ENCODE data around the gene CDK3. TPM values are rescaled to one million over a fixed set of nuclear protein-coding genes. Genes with fewer than 3 reads are reported as not detected.
A peak's percentile ranks its signal among the peaks of the same experiment; 100 is the strongest.
"Not testable (repeated sequence)": the region's sequence is repeated elsewhere in the genome, so short reads cannot be mapped to it uniquely, and the experiment has no call there.

The CDK3 gene
- total RNA-seq, 6 experiments from 2014 or later, result 1.9 to 2.9 (median 2.1) TPM

DNA sequence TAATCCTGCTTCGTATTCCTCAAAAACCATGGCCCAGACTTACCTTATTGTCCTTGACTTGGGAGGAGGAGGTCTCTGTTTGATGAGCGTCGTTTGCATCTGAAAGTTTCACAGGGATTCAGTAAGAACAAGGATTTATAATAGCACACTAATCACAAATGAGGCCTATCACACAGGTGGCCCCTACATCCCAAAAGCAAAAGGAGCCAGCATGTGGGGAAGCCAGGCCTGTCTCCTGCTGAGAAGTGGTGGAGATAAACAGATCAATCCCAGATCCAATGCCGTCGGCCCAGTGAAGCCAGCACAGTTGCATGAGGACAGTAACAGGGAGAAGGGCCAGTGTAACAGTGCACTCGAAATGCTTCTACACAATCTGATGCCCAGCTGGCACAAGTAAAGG lies 39.7 kb downstream of the CDK3 start:
- Mint-ChIP-seq H3K4me3 (no peak overlapping the region), H3K4me1 (ENCODE audit: low read depth) (peaks cover 8% of the 10 kb centered on the region; the same call in 1 of the 2 replicates), H3K36me3 (ENCODE audit: low read depth) (peaks cover 34% of the 10 kb centered on the region), H3K27ac (no peak overlapping the region), H3K27me3 (ENCODE audit: insufficient read depth) (no peaks in the 10 kb centered on the region), H3K9me3 (no peaks in the 10 kb centered on the region)
- TF ChIP-seq, protein P1, sequence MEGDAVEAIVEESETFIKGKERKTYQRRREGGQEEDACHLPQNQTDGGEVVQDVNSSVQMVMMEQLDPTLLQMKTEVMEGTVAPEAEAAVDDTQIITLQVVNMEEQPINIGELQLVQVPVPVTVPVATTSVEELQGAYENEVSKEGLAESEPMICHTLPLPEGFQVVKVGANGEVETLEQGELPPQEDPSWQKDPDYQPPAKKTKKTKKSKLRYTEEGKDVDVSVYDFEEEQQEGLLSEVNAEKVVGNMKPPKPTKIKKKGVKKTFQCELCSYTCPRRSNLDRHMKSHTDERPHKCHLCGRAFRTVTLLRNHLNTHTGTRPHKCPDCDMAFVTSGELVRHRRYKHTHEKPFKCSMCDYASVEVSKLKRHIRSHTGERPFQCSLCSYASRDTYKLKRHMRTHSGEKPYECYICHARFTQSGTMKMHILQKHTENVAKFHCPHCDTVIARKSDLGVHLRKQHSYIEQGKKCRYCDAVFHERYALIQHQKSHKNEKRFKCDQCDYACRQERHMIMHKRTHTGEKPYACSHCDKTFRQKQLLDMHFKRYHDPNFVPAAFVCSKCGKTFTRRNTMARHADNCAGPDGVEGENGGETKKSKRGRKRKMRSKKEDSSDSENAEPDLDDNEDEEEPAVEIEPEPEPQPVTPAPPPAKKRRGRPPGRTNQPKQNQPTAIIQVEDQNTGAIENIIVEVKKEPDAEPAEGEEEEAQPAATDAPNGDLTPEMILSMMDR (IDR thresholded peaks at IDR 0.05), result no peak
- no peak for DNase-seq

DNA sequence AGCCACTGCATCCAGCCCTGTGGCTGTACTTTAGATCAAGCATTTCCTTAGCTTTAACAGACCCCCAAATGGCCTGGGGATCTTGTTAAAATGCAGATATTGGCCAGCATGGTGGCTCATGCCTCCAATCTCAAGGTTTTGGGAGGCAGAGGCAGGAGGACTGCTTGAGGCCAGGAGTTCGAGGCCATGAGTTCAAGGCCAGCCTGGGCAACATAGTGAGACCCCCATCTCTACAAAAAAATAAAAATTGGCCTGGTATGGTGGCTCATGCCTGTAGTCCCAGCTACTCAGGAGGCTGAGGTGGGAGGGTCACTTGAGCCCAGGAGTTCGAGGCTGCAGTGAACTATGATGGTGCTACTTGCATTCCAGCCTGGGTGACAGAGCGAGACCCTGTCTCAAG lies 42.2 kb downstream of the CDK3 start:
- not testable (repeated sequence) for H3K4me3 Mint-ChIP-seq; H3K27me3 Mint-ChIP-seq (ENCODE audit: insufficient read depth); DNase-seq; H3K27ac Mint-ChIP-seq; H3K4me1 Mint-ChIP-seq (ENCODE audit: low read depth); H3K9me3 Mint-ChIP-seq
- peaks cover 39% of the 10 kb centered on the region for H3K36me3 Mint-ChIP-seq (ENCODE audit: low read depth)

DNA sequence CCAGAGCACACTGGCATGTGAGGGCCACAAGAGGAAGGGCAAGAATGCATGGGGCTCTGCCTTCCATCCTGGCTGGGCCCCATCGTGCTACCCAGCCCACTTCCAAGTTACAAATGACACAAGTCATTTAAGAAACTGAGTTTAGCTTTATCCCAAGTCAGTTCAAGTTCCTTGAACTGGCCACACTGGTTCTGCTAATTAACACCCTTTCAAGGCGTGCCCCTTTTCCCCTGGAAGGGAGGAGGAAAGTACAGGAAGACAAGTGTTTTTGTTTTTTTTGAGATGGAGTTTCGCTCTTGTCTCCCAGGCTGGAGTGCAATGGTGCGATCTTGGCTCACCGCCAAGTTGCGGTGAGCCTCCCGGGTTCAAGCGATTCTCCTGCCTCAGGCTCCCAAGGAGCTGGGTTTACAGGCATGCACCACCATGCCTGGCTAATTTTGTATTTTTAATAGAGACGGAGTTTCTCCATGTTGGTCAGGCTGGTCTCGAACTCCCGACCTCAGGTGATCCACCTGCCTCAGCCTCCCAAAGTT lies 43.9 kb downstream of the CDK3 start:
- peaks cover 15% of the 10 kb centered on the region for H3K4me1 Mint-ChIP-seq (ENCODE audit: low read depth)
- H3K36me3 Mint-ChIP-seq (ENCODE audit: low read depth), result peaks cover 39% of the 10 kb centered on the region
- H3K9me3 Mint-ChIP-seq; H3K27ac Mint-ChIP-seq; H3K27me3 Mint-ChIP-seq (ENCODE audit: insufficient read depth); H3K4me3 Mint-ChIP-seq; DNase-seq: not testable (repeated sequence)

DNA sequence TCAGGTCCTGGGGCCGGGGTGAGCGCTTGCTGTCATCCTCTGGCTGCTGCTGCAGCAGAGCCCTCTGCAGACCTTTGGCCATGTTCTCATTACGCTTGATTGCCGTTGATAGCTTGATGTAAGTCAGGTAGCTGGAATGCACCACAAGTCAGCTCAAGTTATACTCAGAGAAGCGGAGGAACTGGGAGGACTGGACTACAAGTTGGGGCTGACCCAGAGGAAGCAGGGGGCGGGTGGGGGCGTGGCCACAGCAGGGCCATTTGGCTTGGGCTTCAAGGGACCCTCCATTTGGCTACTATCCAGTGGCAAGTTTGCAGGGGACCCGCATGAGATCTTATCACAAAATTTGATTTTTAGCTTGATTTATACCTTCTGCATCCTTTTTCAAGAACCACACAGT lies 45.4 kb downstream of the CDK3 start:
- no peak overlapping the region for H3K4me3 Mint-ChIP-seq
- peaks cover 51% of the 10 kb centered on the region for H3K36me3 Mint-ChIP-seq (ENCODE audit: low read depth)
- H3K9me3 Mint-ChIP-seq, result no peaks in the 10 kb centered on the region
- H3K27me3 Mint-ChIP-seq (ENCODE audit: insufficient read depth), result no peaks in the 10 kb centered on the region; the same call in 1 of the 2 replicates
- TF ChIP-seq, protein P1 (IDR thresholded peaks at IDR 0.05), result no peak
- no peak for DNase-seq
- H3K4me1 Mint-ChIP-seq (ENCODE audit: low read depth), result peaks cover 15% of the 10 kb centered on the region
- H3K27ac Mint-ChIP-seq, result no peak overlapping the region

DNA sequence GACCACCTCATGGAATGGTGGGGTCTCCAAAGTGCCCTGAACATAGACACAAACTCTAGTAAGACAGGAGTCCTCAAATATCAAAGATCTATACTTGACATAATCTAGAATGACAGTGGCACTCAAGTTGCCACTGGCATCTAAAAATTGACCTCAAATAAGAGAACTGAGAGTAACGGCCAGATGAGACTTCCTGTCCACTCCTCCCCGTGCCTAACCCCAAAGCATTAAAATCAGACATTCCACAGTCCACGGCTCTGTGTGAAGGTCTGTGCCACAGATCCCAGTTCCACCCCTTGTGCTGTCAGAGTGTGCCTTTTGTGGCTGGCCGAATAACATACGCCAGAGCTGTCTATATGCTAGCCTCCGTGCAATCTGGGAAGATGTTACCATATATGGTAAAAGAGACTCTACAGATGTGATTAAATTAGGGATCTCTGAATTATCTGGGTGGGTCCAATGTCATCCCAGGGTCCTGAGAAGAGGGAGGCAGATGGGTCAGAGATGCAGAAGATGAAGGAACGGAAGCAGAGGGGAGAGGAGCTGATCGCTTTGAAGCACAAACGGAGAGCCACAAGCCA lies 47.5 kb downstream of the CDK3 start:
- H3K27ac Mint-ChIP-seq, result peak overlapping the region; percentile 6; the same call in 1 of the 2 replicates

DNA sequence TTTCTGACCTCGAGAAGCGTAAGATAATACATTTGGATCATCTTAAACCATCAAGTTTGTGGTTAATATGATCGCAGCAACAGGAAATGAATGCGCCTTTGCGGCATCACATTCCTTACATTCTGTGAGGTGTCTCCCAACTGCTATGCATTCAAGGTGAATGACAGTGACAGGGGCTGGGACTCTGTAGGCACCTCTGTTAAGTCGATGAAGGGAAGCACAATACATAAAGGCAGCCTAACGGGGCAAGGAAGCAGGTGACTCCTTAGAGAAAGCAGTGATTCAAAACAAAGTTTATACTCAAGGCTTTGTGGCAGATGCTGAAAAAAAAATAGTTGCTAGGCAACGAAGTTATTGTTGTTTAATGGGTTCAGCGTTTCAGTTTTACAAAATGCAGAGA lies 48.1 kb downstream of the CDK3 start:
- no peaks in the 10 kb centered on the region; the same call in 1 of the 2 replicates for H3K27me3 Mint-ChIP-seq (ENCODE audit: insufficient read depth)
- TF ChIP-seq, protein P1 (IDR thresholded peaks at IDR 0.05), result no peak
- peaks cover 26% of the 10 kb centered on the region for H3K4me1 Mint-ChIP-seq (ENCODE audit: low read depth)
- no peak overlapping the region for H3K4me3 Mint-ChIP-seq
- no peaks in the 10 kb centered on the region for H3K9me3 Mint-ChIP-seq
- peaks cover 59% of the 10 kb centered on the region for H3K36me3 Mint-ChIP-seq (ENCODE audit: low read depth)
- DNase-seq, result peak; percentile 19
- H3K27ac Mint-ChIP-seq, result peak overlapping the region; percentile 71

More for the DNA sequence above, 47.5 kb downstream of the CDK3 start:
- Mint-ChIP-seq H3K36me3 (ENCODE audit: low read depth) (peaks cover 56% of the 10 kb centered on the region), H3K4me1 (ENCODE audit: low read depth) (peaks cover 20% of the 10 kb centered on the region), H3K27me3 (ENCODE audit: insufficient read depth) (no peaks in the 10 kb centered on the region; the same call in 1 of the 2 replicates), H3K9me3 (no peaks in the 10 kb centered on the region), H3K4me3 (no peak overlapping the region)
- DNase-seq, result no peak
- TF ChIP-seq, protein P1 (IDR thresholded peaks at IDR 0.05), result no peak
